GM20431 (cell line): Measurements from ENCODE around the gene YTHDF1.
"Not testable (repeated sequence)": the region's sequence is repeated elsewhere in the genome, so short reads cannot be mapped to it uniquely, and the experiment has no call there.

ENCODE experiments used
- in situ Hi-C: fragments of 300-500 bp; cut with MseI, MboI; formaldehyde crosslinking; loops from one replicate; pipeline ENCODE4 v1.15.0; 2020; ENCODE audit warnings: low sequenced_read_pairs; ENCODE audit not compliant: unreplicated experiment

Gene YTHDF1

DNA sequence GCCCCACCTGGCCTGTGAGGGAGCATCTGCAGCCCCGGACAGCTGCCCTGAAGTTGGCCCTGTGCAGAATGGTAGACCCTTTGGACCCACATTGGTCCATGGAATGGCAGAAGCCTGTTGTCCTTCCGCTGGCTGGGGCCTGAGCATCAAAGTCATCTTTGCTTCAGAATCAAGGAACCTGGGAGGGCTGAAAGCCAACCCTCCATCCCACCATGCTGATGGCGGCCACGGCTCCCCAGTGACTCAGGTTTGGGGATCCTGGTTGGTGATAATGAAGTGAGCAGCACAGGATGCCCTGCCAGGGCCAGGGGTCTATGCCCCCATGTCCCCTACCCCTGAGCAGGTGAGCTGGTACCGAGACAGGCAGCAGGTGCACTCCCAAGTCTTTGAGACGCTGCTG, 52.8 kb downstream of the YTHDF1 start:
- in situ Hi-C loops: no loop called here

DNA sequence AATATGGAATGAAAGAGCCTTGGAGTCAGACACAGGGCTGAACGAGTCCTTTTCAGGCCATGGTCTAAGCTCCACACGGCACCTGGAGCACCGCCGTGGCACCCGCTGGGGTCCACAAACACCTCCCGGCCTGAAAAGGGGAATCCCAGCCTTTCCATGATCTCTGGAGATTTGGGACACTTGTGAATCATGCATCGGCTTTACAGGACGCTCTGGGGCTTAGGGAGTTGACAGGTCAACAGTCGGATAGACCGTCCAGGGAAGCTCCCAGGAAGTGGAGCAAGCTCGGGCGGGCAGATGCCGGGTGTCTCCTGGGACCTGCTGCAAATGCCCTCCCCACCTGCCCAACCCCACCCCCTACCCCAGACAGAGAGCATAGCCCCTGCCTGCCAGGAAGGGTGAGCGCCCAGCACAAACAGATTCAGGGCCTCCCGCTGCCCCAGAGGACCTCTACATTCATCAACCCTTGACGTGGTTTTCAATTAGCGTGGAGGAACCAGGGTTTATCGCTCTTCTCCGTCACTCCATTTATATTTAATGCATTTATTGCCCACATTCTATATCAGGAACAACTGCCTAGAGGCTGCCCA, 53.6 kb downstream of the YTHDF1 start:
- in situ Hi-C loops: no loop called here

DNA sequence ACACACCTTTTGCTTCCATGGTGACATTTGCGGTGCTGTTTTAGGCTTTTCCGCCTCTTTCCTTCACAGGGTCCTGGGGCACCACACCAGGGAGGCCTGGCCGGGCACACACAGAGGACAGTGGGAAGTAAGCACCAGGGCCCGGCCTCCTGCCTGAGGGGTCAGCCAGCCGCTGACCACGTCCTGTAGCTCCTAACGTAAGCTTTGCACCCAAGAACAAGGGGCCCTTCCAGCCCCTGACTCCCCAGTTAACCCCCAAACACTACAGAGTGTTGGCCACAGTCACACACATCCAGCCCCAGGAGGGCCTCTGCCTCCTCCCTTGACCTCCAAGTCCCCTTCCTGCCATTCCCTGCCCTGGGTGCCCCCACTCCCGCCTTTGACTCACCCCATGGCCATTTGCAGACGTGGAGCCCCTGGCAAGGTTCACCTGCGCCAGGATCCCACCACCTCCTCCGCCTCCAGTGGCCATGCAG, 54.7 kb downstream of the YTHDF1 start:
- in situ Hi-C loops: no loop called here

DNA sequence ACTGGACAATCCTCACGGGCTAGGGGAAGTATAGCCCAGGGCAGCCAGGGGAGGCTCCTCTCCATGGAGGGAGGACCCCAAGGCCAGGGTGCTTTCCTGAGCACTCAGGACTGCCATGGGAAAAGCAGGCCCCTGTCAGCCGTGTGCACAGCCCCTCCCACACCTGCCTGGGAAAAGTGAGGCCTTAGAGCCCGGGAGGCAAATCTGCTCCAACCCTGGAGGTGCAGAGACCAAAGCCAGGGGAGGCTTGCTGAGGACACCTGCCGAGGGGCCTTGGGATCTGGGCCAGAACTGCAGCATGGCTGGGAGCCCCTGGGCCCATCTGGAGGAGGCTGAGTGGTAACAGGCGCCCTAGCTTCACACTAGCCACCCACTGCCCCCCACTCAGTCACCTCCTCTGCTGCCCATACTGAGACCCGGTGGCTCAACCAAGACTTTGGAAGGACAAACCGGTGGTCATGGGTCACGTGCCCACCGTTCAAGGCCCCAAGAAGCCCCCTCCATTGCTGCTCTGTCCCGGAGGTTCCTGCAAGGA, 55.2 kb downstream of the YTHDF1 start:
- in situ Hi-C loops: no loop called here

DNA sequence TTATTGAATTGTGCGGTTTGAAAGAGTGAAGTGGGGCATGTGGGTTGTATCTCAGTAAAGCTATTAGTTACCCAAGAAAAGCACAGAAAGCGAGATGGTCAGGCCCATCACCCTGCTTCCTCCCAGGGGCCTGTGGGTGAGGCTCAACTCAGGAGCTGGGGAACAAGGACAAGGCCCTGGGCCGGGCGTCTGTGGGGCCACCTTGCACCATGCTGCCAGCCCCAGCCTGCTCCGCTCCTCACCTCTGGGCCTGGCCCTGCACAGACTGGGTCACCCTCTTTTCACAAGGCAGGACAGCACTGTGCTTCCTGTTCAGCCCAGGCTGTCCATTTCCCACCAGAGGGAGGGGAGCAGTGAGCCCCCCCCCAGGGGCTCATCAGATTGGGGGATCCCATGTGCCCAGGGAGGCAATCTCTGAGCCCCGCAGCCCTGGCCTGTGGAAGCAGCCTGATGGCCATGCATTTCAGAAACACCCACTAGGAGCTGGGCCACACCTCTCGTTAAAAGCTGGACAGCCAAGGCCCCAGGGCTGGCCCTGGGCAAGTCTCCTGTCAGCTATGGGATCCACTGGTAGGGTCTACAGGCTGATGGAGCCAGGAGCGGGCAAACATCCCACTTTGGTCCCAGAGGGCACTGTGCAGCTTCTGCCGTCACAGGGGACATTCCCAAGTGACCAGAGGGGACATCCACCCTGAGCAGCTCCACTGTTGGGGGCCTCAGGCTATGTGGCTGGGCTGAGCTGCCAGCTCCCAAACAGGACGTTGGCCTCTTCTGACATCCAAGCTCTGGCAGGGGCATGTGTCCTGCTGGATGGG, 55.9 kb downstream of the YTHDF1 start:
- in situ Hi-C loops: no loop called here

DNA sequence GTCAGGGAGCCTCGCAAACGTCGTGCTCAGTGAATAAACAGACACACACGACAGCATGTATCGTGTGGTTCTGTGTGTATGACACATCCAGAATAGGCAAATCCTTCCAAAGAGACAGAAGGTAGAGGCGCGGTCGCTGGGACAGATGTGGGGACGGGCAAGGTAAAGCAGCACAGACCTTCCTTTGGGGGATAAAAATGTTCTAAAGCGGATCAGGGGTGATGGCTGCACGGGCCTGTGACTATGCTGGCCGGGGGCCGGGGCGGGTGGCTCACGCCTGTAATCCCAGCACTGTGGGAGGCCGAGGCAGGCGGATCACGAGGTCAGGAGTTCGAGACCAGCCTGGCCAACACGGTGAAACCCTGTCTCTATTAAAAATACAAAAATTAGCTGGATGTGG, 56.7 kb downstream of the YTHDF1 start:
- in situ Hi-C loops: not testable (repeated sequence)

DNA sequence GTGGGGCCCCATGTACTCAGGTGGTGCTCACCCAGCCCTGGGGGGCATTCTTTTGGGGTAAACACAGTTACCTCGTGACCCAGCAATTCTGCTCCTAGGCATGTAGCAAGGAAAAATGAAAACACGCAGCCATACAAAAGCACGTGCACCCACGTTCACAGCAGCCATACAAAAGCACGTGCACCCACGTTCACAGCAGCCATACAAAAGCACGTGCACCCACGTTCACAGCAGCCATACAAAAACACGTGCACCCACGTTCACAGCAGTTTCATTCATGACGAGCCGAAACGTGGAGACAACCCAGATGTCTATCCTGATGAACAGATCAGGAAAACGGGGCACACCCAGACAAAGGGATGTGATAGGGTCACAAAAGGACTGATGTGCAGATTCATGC, 57.1 kb downstream of the YTHDF1 start:
- in situ Hi-C loops: no loop called here

DNA sequence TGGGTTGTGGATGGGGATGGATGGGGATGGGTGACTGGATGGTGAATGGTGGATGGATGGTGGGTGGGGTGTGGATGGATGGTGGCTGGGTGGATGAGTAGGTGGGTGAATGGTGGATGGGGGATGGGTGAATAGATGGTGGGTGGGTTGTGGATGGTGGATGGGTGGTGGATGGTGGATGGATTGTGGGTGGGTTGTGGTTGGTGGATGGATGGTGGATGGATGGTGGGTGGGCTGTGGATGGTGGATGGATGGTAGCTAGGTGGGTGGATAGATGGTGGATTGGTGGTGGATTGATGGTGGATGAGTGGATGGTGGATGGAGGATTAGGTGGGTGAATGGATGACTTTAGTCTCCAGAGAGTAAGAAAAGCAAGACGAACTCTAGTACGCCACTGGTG, 57.6 kb downstream of the YTHDF1 start:
- in situ Hi-C loops: no loop called here

DNA sequence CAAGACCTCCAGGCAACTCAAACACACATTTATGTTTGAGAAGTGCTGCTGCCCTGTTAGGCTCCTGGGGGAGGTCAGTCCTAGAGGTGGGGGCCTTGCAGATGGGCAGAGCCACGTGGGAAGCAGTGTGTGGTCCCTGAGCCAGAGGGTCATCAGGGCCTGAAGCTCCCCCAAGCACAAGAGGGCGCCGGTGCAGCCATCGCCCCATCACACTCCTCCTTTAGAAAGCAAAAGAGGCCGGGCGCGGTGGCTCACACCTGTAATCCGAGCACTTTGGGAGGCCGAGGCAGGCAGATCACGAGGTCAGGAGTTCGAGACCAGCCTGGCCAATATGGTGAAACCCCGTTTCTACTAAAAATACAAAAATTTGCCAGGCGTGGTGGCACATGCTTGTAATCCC, 58.5 kb downstream of the YTHDF1 start:
- in situ Hi-C loops: not testable (repeated sequence)

DNA sequence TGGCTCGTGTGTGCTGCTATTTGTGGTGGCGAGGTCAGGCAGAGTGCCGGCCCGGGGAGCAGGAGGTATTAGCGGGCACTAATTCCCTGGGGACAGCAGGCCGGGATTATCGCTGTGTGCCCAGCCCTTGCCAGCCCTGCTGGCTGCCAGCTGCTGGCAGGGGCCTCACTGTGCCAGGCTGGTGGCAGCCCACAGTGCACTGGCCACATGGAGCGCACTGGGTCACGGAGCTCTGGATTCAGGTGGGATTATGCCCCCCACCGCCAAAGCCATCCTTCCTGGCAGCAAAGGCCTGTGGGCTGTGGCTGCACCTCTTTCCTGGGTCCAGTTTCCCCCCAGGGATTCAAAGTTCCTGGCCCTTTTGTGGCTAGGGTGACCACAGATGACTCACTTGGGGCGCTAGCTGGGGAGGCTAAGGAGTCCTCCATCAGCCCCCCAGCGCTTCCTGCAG, 59.7 kb downstream of the YTHDF1 start:
- in situ Hi-C loops: no loop called here

DNA sequence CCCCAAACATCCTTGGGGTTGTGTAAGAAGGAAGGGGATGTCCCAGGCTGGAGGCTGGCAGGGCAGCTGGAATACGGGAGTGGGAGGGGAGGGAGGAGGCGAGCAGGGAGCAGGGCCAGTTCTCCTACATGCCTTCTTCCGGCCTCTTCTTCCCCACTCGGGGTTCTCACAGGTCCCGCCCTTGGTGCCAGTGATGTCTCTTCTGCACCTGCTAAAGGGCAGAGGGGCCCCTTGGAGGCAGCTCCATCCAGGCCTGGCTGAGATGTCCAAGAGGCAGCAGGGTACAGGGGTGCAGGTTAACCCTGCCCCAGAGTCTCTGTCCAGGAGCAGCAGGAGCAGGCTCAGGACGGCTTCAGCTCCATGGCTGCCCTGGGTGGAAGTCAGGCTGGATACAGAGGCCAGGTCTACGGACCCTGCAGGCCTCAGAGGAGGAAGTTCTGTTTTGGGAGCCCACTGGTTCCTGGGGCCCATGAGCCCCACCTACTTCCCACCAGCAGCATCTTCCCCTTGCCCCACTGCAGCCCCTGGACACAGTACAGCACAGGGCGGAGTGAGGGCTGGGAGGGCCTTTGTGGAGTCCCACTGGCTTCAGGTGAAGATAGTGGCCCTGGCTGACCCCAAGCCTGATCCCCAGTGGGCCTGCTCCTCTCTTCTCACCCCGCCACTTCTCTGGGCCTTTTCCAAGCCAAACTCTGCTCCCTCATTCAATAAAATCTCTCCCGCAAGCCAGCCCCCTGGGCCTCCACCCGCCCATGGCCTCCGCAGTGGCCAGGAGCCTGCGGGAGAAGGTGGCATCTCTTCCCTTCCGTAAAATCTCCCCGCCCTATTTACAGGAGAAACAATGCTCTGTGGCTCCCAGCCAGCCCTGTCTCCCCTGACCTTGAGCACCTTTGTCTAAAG, 60.4 kb downstream of the YTHDF1 start:
- in situ Hi-C loops: no loop called here

DNA sequence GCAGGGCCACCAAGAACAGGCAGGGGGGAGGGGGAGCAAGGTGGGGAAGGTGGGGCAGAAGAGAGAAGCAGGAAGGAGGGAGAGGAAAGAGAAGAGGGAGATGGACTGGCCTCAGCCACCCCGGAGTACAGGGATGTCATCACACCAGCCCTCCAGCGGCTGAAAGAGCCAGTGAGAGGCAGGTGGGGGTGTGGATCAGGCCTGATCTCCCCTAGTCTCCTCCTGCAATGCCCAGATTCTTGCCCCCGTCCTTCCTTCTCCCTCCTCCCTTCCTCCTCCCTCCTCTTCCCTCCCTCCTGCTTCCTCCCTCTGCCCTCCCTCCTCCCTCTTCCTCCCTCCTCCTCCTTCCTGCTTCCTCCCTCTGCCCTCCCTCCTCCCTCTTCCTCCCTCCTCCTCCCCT, 61.5 kb downstream of the YTHDF1 start:
- in situ Hi-C loops: no loop called here

DNA sequence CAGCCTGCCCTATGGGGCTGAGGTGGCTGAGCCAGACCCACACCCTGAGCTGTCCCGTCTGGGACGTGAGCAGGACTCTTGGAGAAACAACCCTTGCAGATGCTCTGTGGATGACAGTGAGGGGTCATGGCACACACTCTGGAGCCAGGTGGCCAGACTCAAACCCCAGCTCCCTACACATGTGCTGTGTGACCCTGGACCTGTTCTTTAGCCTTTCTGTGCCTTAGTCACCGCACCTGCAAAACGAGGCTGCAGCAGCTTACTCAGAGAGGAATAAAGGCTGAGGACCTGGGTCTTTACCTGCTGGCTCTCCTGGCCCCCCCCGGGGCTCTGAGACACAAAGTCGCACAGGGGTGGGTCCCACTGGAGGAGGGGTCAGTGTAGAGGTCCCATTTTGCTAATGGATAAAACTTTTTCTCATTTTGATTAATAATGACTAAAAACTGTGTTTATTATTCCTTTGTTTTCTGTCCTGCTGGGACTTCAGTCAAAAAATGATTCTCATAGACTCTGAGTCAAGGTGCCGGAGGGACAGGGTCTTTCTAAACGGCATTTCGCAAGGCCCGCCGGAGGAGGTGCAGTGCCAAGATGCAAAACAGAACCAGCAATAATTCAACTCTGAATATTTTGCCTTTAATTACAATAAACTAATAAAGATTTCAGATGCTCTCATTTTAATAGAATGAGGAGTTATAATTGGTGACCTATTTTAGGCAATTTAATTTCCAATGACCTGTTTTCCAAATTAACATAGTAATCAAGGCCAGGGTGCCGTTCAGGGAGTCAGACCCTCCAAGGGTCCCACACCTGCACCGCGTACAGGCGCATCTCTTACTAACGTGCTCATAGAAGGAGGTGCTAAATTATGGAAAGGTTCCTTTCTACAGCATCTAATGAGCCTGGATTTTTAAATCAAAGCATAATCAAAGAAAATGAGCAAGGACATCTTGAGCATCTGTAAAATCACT, 62.4 kb downstream of the YTHDF1 start:
- in situ Hi-C loops: no loop called here

DNA sequence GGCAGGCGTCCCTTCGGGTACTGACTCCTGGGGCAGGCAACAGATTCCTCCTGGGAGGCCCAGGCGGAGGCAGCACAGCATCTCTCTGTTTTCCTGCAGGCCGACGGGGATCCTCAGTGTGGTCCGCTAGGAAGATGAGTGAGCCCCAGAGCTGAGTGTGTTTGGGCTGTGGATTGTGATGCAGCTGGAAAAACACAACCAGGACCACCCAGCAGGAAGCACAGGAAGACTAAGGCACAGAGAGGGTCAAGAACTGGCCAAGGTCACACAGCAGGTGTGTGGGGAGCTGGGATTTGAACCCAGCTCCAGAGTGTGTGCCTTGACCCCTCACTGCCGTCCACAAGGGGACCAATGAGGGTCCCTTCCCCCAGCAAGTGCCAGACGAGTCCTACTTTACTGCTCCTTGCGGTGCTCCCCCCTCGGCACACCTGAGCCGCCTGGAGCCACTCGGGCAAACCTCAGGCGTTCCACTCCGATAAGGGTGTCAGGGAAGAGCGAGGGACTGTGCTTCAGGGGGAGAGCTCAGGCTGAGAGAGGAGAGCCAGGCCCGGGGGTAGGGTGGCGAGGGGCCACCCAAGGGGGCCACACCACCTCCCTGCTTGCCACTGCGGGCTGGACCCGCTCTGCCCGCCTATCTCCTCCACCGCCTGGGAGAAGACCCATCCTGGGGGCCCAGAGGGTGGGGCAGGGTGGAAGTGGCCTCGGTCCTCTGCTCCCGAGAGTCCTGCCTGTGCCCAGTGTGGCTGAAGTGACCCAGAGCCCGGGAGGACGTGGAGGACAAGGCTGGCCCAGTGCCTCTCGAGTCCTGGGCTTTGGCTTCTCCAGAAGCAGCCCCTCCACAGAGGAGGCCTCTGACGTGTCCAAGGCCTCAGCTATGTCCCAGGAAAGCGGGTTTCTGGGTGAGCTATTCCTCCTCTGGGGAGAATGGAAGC, 63.3 kb downstream of the YTHDF1 start:
- in situ Hi-C loops: no loop called here

DNA sequence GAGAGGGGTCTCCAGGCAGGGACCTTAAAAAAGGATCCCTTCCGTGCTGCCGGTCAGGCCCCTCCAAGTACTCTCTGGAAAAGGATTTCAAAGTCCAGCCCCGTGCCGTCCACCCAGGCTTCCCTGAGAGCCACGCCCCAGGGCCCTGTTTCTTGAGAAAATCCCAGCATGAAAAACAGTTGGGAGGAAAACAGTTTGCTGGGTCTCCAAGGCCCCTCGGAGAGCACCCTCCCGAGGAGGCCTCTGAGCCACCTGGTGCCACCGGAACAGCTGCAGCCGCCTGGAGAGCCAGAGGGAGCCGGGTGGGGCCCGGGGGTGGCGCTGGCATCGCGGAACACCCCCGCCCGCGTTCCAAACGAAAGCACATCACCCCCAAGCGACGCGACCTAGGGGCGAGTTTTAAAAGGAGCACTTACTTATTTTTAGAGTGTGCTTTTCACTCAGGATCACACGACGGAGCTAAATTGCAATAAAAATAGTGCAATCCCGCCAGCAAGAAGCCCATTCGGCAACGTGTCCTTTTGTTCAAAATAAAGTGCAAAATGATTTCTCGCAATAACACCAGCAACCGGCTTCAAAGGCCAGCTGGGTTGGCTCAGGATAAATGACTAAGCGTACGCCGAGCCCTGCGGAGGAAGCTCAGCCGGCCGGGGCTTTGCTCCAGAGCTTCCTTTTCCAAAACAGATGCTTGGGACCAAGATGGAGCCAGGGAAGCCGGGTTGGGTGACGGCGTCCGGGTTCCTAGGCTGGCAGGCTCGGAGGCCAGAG, 64.2 kb downstream of the YTHDF1 start:
- in situ Hi-C loops: no loop called here

DNA sequence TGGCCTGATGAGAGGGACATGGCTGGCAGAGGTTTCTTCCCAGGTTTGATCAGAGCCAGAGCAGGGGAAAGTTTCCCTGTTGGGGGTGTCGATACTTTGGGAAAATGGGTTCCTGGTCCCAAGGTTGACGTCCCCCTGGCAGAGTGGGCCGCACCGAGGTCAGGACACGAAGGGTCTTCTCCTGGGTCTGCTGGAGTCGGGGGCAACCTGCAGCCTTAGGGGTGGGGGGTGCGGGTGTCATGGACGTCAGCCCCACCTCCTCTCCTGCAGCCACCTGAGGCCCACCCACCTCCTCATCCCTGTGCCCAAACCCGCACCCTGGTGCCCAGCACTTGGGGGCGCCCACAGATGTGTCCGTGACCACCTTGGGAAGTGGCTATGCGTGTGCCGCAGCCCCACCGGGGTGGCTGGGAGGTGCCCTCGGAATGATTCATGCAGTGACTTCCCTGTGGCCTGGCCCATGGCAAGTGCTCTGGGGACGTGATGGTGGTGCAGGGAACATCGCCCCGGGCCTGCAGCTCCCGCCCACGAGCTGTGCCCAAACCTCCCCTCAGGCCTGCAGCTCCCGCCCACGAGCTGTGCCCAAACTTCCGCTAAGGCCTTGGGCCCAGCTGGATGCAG, 64.9 kb downstream of the YTHDF1 start:
- in situ Hi-C loops: no loop called here

DNA sequence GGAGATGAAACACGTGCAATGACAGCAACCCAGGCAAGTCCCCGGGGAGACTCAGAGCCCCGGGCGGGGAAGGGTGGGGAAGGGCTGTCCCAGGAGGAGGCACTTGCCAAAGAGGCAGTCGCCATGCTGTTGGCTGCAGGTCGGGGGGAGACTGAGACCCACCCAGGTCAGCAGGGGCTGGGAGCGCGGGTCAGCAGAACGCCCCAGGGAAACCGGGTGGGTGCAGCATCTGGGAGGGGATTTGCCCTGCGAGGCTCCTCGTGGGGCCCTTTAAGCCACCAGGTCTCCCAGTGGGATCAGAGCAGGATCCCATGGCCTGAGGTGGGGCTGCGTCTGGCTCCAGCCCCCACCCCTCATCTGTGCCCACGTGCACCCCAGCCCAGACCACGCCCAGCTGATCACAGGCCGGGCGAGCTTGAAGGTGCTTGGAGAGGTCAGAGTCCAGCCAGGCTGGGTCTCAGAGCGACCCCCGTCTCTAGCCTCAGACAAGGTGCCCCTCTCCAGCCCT, 65.5 kb downstream of the YTHDF1 start:
- in situ Hi-C loops: no loop called here
